HG03095 (cell line): ENCODE results near the gene PPP3CA.
"Not testable (repeated sequence)": the region's sequence is repeated elsewhere in the genome, so short reads cannot be mapped to it uniquely, and the experiment has no call there.

Experiments
- ATAC-seq: cut with Tn5 transposase; IDR thresholded peaks from one replicate; pipeline ENCODE4 v1.9.1; 2021; ENCODE audit warnings: moderate library complexity; ENCODE audit not compliant: unreplicated experiment

The PPP3CA gene

GRCh38 chr4:101258883-101259282 is 88.4 kb downstream of the PPP3CA start:
- ATAC-seq, result peak; percentile 44

- no peak for ATAC-seq
These were observed 91.1 kb downstream of the PPP3CA start for GRCh38 chr4:101256222-101256621.

- no peak for ATAC-seq
These were observed 92.5 kb downstream of the PPP3CA start for GRCh38 chr4:101254776-101255175.

GRCh38 chr4:101253121-101253520 is 94.2 kb downstream of the PPP3CA start:
- ATAC-seq, result no peak

- no peak for ATAC-seq
These were observed 94.6 kb downstream of the PPP3CA start for GRCh38 chr4:101252721-101253120.

- ATAC-seq, result no peak
These were observed 96.1 kb downstream of the PPP3CA start for GRCh38 chr4:101251261-101251660.

- ATAC-seq, result no peak
These were observed 103.0 kb downstream of the PPP3CA start for GRCh38 chr4:101244349-101244748.

- no peak for ATAC-seq
These were observed 104.9 kb downstream of the PPP3CA start for GRCh38 chr4:101242441-101242840.

- ATAC-seq, result no peak
These were observed 107.2 kb downstream of the PPP3CA start for GRCh38 chr4:101240099-101240498.

GRCh38 chr4:101239665-101240064 is 107.7 kb downstream of the PPP3CA start:
- no peak for ATAC-seq

GRCh38 chr4:101238706-101239105 is 108.6 kb downstream of the PPP3CA start:
- no peak for ATAC-seq

- no peak for ATAC-seq
These were observed 109.6 kb downstream of the PPP3CA start for GRCh38 chr4:101237773-101238172.

- no peak for ATAC-seq
These were observed 111.2 kb downstream of the PPP3CA start for GRCh38 chr4:101236097-101236496.

GRCh38 chr4:101234141-101234540 is 113.2 kb downstream of the PPP3CA start:
- not testable (repeated sequence) for ATAC-seq

GRCh38 chr4:101232074-101232776 is 115.1 kb downstream of the PPP3CA start:
- ATAC-seq, result no peak

GRCh38 chr4:101230801-101231426 is 116.4 kb downstream of the PPP3CA start:
- ATAC-seq, result no peak

GRCh38 chr4:101229116-101229515 is 118.2 kb downstream of the PPP3CA start:
- no peak for ATAC-seq

GRCh38 chr4:101227715-101228114 is 119.6 kb downstream of the PPP3CA start:
- no peak for ATAC-seq

- no peak for ATAC-seq
These were observed 122.7 kb downstream of the PPP3CA start for GRCh38 chr4:101224358-101225218.

- no peak for ATAC-seq
These were observed 125.0 kb downstream of the PPP3CA start for GRCh38 chr4:101222156-101222845.

GRCh38 chr4:101221294-101221693 is 126.0 kb downstream of the PPP3CA start:
- no peak for ATAC-seq
